ENCODE data around the gene ZBTB42.

The ZBTB42 gene

GRCh38 chr14:104852280-104852663 lies 51.4 kb downstream of the ZBTB42 start:
- H3K36me3 ChIP-seq (ENCODE audit: control insufficient read depth, low read length) = no peaks in the 10 kb centered on the region
- H3K79me2 ChIP-seq (ENCODE audit: control insufficient read depth, low read length) = no peaks in the 10 kb centered on the region
- H4K20me1 ChIP-seq (ENCODE audit: control insufficient read depth, insufficient read depth, low read depth, low read length) = no peaks in the 10 kb centered on the region
- H3K4me3 ChIP-seq (ENCODE audit: low read length) = no peak overlapping the region
- no peaks in the 10 kb centered on the region for H3K9me3 ChIP-seq (ENCODE audit: control insufficient read depth, insufficient read depth, low read length)
- H3K4me2 ChIP-seq (ENCODE audit: low read length) = no peak overlapping the region
- H3K27ac ChIP-seq (ENCODE audit: low read depth, low read length) = no peak overlapping the region
- H3K27me3 ChIP-seq (ENCODE audit: control insufficient read depth, low read length) = no peaks in the 10 kb centered on the region
- H3K9me2 ChIP-seq (replicated peaks; ENCODE audit: control insufficient read depth, low read length) = no peaks in the 10 kb centered on the region
- no peak for TF ChIP-seq CTCF (IDR thresholded peaks at IDR 0.05; ENCODE audit: low read depth, low read length, poor library complexity, severe bottlenecking)
- TF ChIP-seq EZH2phosphoT487 (IDR thresholded peaks at IDR 0.05; ENCODE audit: borderline replicate concordance, low read length) = no peak
- H3K4me1 ChIP-seq (ENCODE audit: control insufficient read depth, low read length) = no peaks in the 10 kb centered on the region
- no peaks in the 10 kb centered on the region for H3F3A ChIP-seq (ENCODE audit: control insufficient read depth, insufficient read depth)

Data from DOHH2 (cell line).